Fibroblast of mammary gland (primary cell): ENCODE measurements around the gene ABHD12B.

Experiments used
- DNase-seq: peaks from one replicate; pipeline ENCODE4 v3.0.0-alpha.2; 2010; ENCODE audit warnings: low read depth
- H3K4me3 ChIP-seq: 2 replicates; pipeline ENCODE4 v1.5.1; 2011; ENCODE audit warnings: low read depth, mild to moderate bottlenecking, low read length, moderate library complexity; ENCODE audit not compliant: control insufficient read depth
- CTCF ChIP-seq: conservative IDR thresholded peaks from 2 replicates; pipeline ENCODE4 v1.5.1; 2011; ENCODE audit warnings: low read depth, low read length, inconsistent platforms; ENCODE audit not compliant: control insufficient read depth, insufficient read depth

ABHD12B gene

GRCh38 chr14:50926851-50927386, 55.1 kb downstream of the ABHD12B start:
- no peak overlapping the region for H3K4me3 ChIP-seq
- DNase-seq: no peak
- TF ChIP-seq CTCF: no peak

- no peak overlapping the region for H3K4me3 ChIP-seq
- no peak for TF ChIP-seq CTCF
- peak; percentile 90 for DNase-seq
Measured at GRCh38 chr14:50928002-50928635, 56.3 kb downstream of the ABHD12B start.

GRCh38 chr14:50929506-50929905, 57.7 kb downstream of the ABHD12B start:
- no peak for DNase-seq
- no peak overlapping the region for H3K4me3 ChIP-seq
- no peak for TF ChIP-seq CTCF

GRCh38 chr14:50931559-50931958, 59.7 kb downstream of the ABHD12B start:
- no peak overlapping the region for H3K4me3 ChIP-seq
- no peak for TF ChIP-seq CTCF
- DNase-seq: no peak

- no peak for DNase-seq
- no peak overlapping the region for H3K4me3 ChIP-seq
- no peak for TF ChIP-seq CTCF
Measured at GRCh38 chr14:50932156-50932555, 60.3 kb downstream of the ABHD12B start.

GRCh38 chr14:50932592-50933495, 61.0 kb downstream of the ABHD12B start:
- no peak for TF ChIP-seq CTCF
- H3K4me3 ChIP-seq: no peak overlapping the region
- no peak for DNase-seq
